ENCODE results near the gene OR5AU1. TPM values are rescaled to one million over a fixed set of nuclear protein-coding genes. Genes with fewer than 3 reads are reported as not detected.

OR5AU1 gene
- polyA plus RNA-seq, 1 donor (not counting 4 experiments of a cell fraction or from before 2014, with no cell fraction given): not detected

DNA sequence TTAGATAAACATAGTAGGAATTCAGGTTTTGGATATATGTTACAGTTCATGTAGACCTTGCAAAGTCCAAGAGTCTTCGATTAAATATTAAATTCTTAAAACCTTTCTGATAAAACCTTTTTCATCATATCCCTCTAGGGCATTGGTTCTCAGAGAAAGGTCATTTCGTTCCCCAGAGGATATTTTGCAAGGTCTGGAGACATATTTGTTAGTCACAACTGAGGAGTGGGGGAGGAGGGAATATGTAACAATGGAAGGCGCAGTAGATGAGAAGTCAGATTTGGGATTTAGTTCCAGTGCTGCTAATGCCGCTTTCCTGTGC, 49.7 kb downstream of the OR5AU1 start:
- peaks cover 60% of the 10 kb centered on the region for H3K4me1 ChIP-seq (ENCODE audit: control insufficient read depth, extremely low read depth, insufficient read depth, low read length)
- dilution Hi-C loops (cut with MboI; ENCODE audit: extremely low pct_ligation_motif_present, low sequenced_read_pairs): no loop called here
- no peaks in the 10 kb centered on the region for H4K20me1 ChIP-seq (ENCODE audit: control insufficient read depth, extremely low read depth, insufficient read depth, low read length)
- peak overlapping the region in 1 of 3 experiments; percentile 35 for H3K4me3 ChIP-seq (ENCODE audit: control insufficient read depth in 2 of 3, extremely low read depth in 1 of 3, insufficient read depth in 2 of 3, low read depth in 1 of 3, low read length in 3 of 3)
- DNase-seq (ENCODE audit: low read depth, low spot score) (no peak), FAIRE-seq (no peak)
- no peaks in the 10 kb centered on the region for H3K36me3 ChIP-seq (ENCODE audit: control insufficient read depth in 2 of 2, extremely low read depth in 1 of 2, insufficient read depth in 2 of 2, low read length in 2 of 2)
- peak overlapping the region; percentile 60 for H3K27ac ChIP-seq (ENCODE audit: control insufficient read depth, insufficient read depth, low read length)
- H3K9ac ChIP-seq (ENCODE audit: control insufficient read depth, extremely low read depth, insufficient read depth, low read length): peak overlapping the region; percentile 49
- peaks cover 9% of the 10 kb centered on the region for H3K79me2 ChIP-seq (ENCODE audit: control insufficient read depth, insufficient read depth, low read length)
- H3K4me2 ChIP-seq (ENCODE audit: control insufficient read depth, extremely low read depth, insufficient read depth, low read depth, low read length): peak overlapping the region; percentile 83
- no peak for TF ChIP-seq EZH2 (IDR thresholded peaks at IDR 0.05; ENCODE audit: low read length)
- TF ChIP-seq, protein P1, sequence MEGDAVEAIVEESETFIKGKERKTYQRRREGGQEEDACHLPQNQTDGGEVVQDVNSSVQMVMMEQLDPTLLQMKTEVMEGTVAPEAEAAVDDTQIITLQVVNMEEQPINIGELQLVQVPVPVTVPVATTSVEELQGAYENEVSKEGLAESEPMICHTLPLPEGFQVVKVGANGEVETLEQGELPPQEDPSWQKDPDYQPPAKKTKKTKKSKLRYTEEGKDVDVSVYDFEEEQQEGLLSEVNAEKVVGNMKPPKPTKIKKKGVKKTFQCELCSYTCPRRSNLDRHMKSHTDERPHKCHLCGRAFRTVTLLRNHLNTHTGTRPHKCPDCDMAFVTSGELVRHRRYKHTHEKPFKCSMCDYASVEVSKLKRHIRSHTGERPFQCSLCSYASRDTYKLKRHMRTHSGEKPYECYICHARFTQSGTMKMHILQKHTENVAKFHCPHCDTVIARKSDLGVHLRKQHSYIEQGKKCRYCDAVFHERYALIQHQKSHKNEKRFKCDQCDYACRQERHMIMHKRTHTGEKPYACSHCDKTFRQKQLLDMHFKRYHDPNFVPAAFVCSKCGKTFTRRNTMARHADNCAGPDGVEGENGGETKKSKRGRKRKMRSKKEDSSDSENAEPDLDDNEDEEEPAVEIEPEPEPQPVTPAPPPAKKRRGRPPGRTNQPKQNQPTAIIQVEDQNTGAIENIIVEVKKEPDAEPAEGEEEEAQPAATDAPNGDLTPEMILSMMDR (optimal IDR thresholded peaks at IDR 0.05 in 1 of 3, IDR thresholded peaks at IDR 0.05 in 1 of 3, conservative IDR thresholded peaks at IDR 0.05 in 1 of 3; ENCODE audit: extremely low read depth in 1 of 3, insufficient read depth in 2 of 3, low read length in 3 of 3): no peak
- H2AFZ ChIP-seq (ENCODE audit: control insufficient read depth, low read length): peak overlapping the region; percentile 92
- no peaks in the 10 kb centered on the region for H3K9me3 ChIP-seq (ENCODE audit: control insufficient read depth, low read depth, low read length)
- H3K9me1 ChIP-seq (ENCODE audit: control insufficient read depth, extremely low read depth, insufficient read depth, low read length): no peaks in the 10 kb centered on the region
- no peaks in the 10 kb centered on the region for H3K27me3 ChIP-seq (ENCODE audit: control insufficient read depth, extremely low read depth, insufficient read depth, low read length)

DNA sequence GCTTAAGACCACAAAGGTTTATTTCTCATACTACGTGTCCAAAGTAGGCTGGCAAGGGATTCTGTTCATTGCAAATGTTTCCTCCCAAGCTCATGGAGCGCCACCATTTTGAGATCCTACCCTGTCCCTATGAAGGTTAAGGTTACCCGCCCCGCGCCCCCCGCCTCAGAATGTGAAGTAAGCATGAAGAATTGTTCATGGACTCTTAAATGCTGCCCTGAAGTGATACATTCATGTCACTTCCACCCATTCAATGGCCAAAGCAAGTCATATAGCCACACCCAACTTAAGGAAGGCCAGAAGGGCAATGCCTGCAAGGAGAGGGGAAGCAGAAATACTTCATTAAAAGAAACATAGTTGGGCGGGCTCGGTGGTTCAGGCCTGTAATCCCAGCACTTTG, 50.8 kb downstream of the OR5AU1 start:
- dilution Hi-C loops (cut with MboI; ENCODE audit: extremely low pct_ligation_motif_present, low sequenced_read_pairs): no loop called here
- Histone ChIP-seq H3K4me2 (ENCODE audit: control insufficient read depth, extremely low read depth, insufficient read depth, low read depth, low read length) (peak overlapping the region; percentile 0), H3K27ac (ENCODE audit: control insufficient read depth, insufficient read depth, low read length) (no peak overlapping the region), H3K79me2 (ENCODE audit: control insufficient read depth, insufficient read depth, low read length) (peaks cover 14% of the 10 kb centered on the region), H3K9me1 (ENCODE audit: control insufficient read depth, extremely low read depth, insufficient read depth, low read length) (no peaks in the 10 kb centered on the region), H3K27me3 (ENCODE audit: control insufficient read depth, extremely low read depth, insufficient read depth, low read length) (no peaks in the 10 kb centered on the region), H3K4me1 (ENCODE audit: control insufficient read depth, extremely low read depth, insufficient read depth, low read length) (peaks cover 69% of the 10 kb centered on the region), H2AFZ (ENCODE audit: control insufficient read depth, low read length) (no peak overlapping the region), H3K9me3 (ENCODE audit: control insufficient read depth, low read depth, low read length) (no peaks in the 10 kb centered on the region), H3K9ac (ENCODE audit: control insufficient read depth, extremely low read depth, insufficient read depth, low read length) (no peak overlapping the region), H3K36me3 (ENCODE audit: control insufficient read depth in 2 of 2, extremely low read depth in 1 of 2, insufficient read depth in 2 of 2, low read length in 2 of 2) (no peaks in the 10 kb centered on the region), H3K4me3 (ENCODE audit: control insufficient read depth in 2 of 3, extremely low read depth in 1 of 3, insufficient read depth in 2 of 3, low read depth in 1 of 3, low read length in 3 of 3) (no peak overlapping the region), H4K20me1 (ENCODE audit: control insufficient read depth, extremely low read depth, insufficient read depth, low read length) (no peaks in the 10 kb centered on the region)
- no peak for TF ChIP-seq EZH2 (IDR thresholded peaks at IDR 0.05; ENCODE audit: low read length)
- TF ChIP-seq, protein P1 (optimal IDR thresholded peaks at IDR 0.05 in 1 of 3, IDR thresholded peaks at IDR 0.05 in 1 of 3, conservative IDR thresholded peaks at IDR 0.05 in 1 of 3; ENCODE audit: extremely low read depth in 1 of 3, insufficient read depth in 2 of 3, low read length in 3 of 3): no peak
- FAIRE-seq: no peak
- no peak for DNase-seq (ENCODE audit: low read depth, low spot score)

Small RNAs within 50 kb of the gene (small RNA-seq; reads per million reads assigned to genes)
- gene RNU6-252P (ENCODE audit: insufficient read length in 3 of 3, low read depth in 3 of 3, low replicate concordance in 1 of 3): 0 reads per million in 3 experiments

Other genes starting within 250 kb of the OR5AU1 start
- gene RNASE2, start 200.6 kb downstream of the OR5AU1 start, polyA plus RNA-seq: not detected in 3 replicates
- 51.3 to 63.5 TPM (median 61.9 TPM) in 3 replicates for gene METTL17, start 166.1 kb downstream of the OR5AU1 start, polyA plus RNA-seq
- 0.37 to 1.2 TPM (median 0.94 TPM) in 3 replicates for gene SLC39A2, start 156.8 kb downstream of the OR5AU1 start, polyA plus RNA-seq
- 11.1 to 15.4 TPM (median 12.5 TPM) in 3 replicates for gene NDRG2, start 131.0 kb downstream of the OR5AU1 start, polyA plus RNA-seq
- not detected in 3 replicates for gene TPPP2, start 125.8 kb downstream of the OR5AU1 start, polyA plus RNA-seq
- not detected in 3 replicates for gene RNASE13, start 121.3 kb downstream of the OR5AU1 start, polyA plus RNA-seq
- gene RNASE7, start 113.7 kb downstream of the OR5AU1 start, polyA plus RNA-seq: 17.4 to 36.6 TPM (median 19.0 TPM) in 3 replicates
- not detected in 3 replicates for gene RNASE8, start 98.2 kb downstream of the OR5AU1 start, polyA plus RNA-seq
- 8.7 to 14.4 TPM (median 11.9 TPM) in 3 replicates for gene ARHGEF40, start 85.8 kb downstream of the OR5AU1 start, polyA plus RNA-seq
- gene ZNF219, start 57.4 kb downstream of the OR5AU1 start, polyA plus RNA-seq: 23.1 to 35.3 TPM (median 24.8 TPM) in 3 replicates
- gene TMEM253, start 55.0 kb downstream of the OR5AU1 start, polyA plus RNA-seq: 1.1 to 1.4 TPM (median 1.3 TPM) in 3 replicates
- gene HNRNPC, start 113.4 kb upstream of the OR5AU1 start, polyA plus RNA-seq: 624 to 871 TPM (median 786 TPM) in 3 replicates
- 0.07 TPM in 1 of 3 replicates, not detected in the others for gene RPGRIP1, start 124.0 kb upstream of the OR5AU1 start, polyA plus RNA-seq
- 49.2 to 79.4 TPM (median 54.3 TPM) in 3 replicates for gene SUPT16H, start 228.0 kb upstream of the OR5AU1 start, polyA plus RNA-seq

Data from keratinocyte (primary cell).